GM12874 (cell line): ENCODE data around the gene MSH4.

ENCODE experiments used
- CTCF ChIP-seq: IDR thresholded peaks from 2 replicates; pipeline ENCODE4 v1.5.1; 2011; ENCODE audit warnings: low read depth, mild to moderate bottlenecking, control low read depth, low read length, moderate library complexity; ENCODE audit not compliant: insufficient read depth

MSH4 gene

GRCh38 chr1:75884437-75884836 is 87.8 kb downstream of the MSH4 start:
- no peak for TF ChIP-seq CTCF

GRCh38 chr1:75901371-75901770 is 104.7 kb downstream of the MSH4 start:
- TF ChIP-seq CTCF: no peak

GRCh38 chr1:75908717-75909152 is 112.1 kb downstream of the MSH4 start:
- TF ChIP-seq CTCF: 0 out of 2 replicates have a peak, but pooled peaks have one; percentile 35

GRCh38 chr1:75916834-75917233 is 120.2 kb downstream of the MSH4 start:
- no peak for TF ChIP-seq CTCF

- no peak for TF ChIP-seq CTCF
Measured at GRCh38 chr1:75922698-75923097, 126.0 kb downstream of the MSH4 start.

- no peak for TF ChIP-seq CTCF
Measured at GRCh38 chr1:75932304-75932703, 135.6 kb downstream of the MSH4 start, which contains the start of gene ASB17. Gene ASB17, minus strand, starts transcription at chr1:75932404. Its CDS starts 113 bp downstream, at chr1:75932291.

- no peak for TF ChIP-seq CTCF
Measured at GRCh38 chr1:75937034-75937433, 140.4 kb downstream of the MSH4 start.
